HepG2 (cell line): Measurements from ENCODE around the gene SMAP1.

Experiments
- CEBPG ChIP-seq: IDR thresholded peaks from 2 replicates; pipeline ENCODE4 v1.6.1; 2016
- CEBPZ ChIP-seq: IDR thresholded peaks from 2 replicates; pipeline ENCODE4 v1.6.1; 2012; ENCODE audit warnings: low read length, improper control_type of control experiment
- CTCF ChIP-seq: sonication (generic); formaldehyde crosslinking; IDR thresholded peaks from 2 replicates; pipeline ENCODE4 v1.5.0; 2020; ENCODE audit warnings: mild to moderate bottlenecking, missing genetic modification reagents, moderate library complexity
- GABPB1 ChIP-seq: IDR thresholded peaks from 2 replicates; pipeline ENCODE4 v1.6.1; 2016; ENCODE audit warnings: mild to moderate bottlenecking, missing genetic modification reagents, moderate library complexity, missing compliant biosample characterization
- HNRNPL ChIP-seq: fragments of 200-400 bp; formaldehyde crosslinking; IDR thresholded peaks from 2 replicates; pipeline ENCODE4 v1.6.1; 2017; ENCODE audit warnings: mild to moderate bottlenecking, low read depth, low read length
- PBX3 ChIP-seq: sonication (generic); formaldehyde crosslinking; IDR thresholded peaks from 2 replicates; pipeline ENCODE4 v1.8.1; 2023; ENCODE audit warnings: missing genetic modification reagents, inconsistent platforms, borderline replicate concordance
- RFX5 ChIP-seq: IDR thresholded peaks from 2 replicates; pipeline ENCODE4 v1.6.1; 2011; ENCODE audit warnings: low read depth, low read length, improper control_type of control experiment
- RNF2 ChIP-seq: fragments of 450-650 bp; conservative IDR thresholded peaks from 2 replicates; pipeline ENCODE4 v1.6.1; 2016; ENCODE audit warnings: low read depth
- ZBTB7A ChIP-seq: sonication (generic); formaldehyde crosslinking; IDR thresholded peaks from 2 replicates; pipeline ENCODE4 v1.8.0; 2022; ENCODE audit warnings: mild to moderate bottlenecking, missing genetic modification reagents
- ZNF121 ChIP-seq: sonication (generic); formaldehyde crosslinking; IDR thresholded peaks from 2 replicates; pipeline ENCODE4 v1.5.0; 2020; ENCODE audit warnings: mild to moderate bottlenecking, missing genetic modification reagents
- ZNF3 ChIP-seq: IDR thresholded peaks from 2 replicates; pipeline ENCODE4 v1.7.0; 2017; ENCODE audit warnings: inconsistent platforms
- ZNF318 ChIP-seq: sonication (generic); formaldehyde crosslinking; IDR thresholded peaks from 2 replicates; pipeline ENCODE4 v1.4.0; 2020; ENCODE audit warnings: mild to moderate bottlenecking, missing genetic modification reagents
- ZNF407 ChIP-seq: sonication (generic); formaldehyde crosslinking; IDR thresholded peaks from one replicate; pipeline ENCODE4 v1.5.1; 2020; ENCODE audit warnings: mild to moderate bottlenecking, missing genetic modification reagents; ENCODE audit errors: not compliant biosample characterization
- ZNF792 ChIP-seq: IDR thresholded peaks from 2 replicates; pipeline ENCODE4 v1.6.1; 2016

- no peak for TF ChIP-seq PBX3 (CRISPR knock-in tag)
- no peak for TF ChIP-seq HNRNPL
- no peak for TF ChIP-seq ZNF407 (CRISPR knock-in tag)
- no peak for TF ChIP-seq RNF2
- TF ChIP-seq CEBPZ, result no peak
- TF ChIP-seq CEBPG (CRISPR knock-in tag), result no peak
- no peak for TF ChIP-seq ZNF3 (CRISPR knock-in tag)
- TF ChIP-seq ZNF792 (CRISPR knock-in tag), result no peak
- no peak for TF ChIP-seq RFX5
- no peak for TF ChIP-seq CTCF (CRISPR knock-in tag)
- no peak for TF ChIP-seq ZNF318 (CRISPR knock-in tag)
- no peak for TF ChIP-seq GABPB1
- TF ChIP-seq ZBTB7A, result no peak
- no peak for TF ChIP-seq ZNF121
Measured at GRCh38 chr6:70657706-70658105, 10.0 kb upstream of the SMAP1 start.
